Heart left ventricle (tissue), 16 donors: ENCODE measurements around the gene AP5M1. TPM values are rescaled to one million over a fixed set of nuclear protein-coding genes. Genes with fewer than 3 reads are reported as not detected.

Source experiments
- ATAC-seq, 4 donors: fragments of 200-7000 bp; cut with Tn5 transposase; one replicate each; pipeline ENCODE4 v1.9.1; 2020 to 2022; ENCODE audit warnings: moderate library complexity in 4 of 4, mild to moderate bottlenecking in 3 of 4, moderate number of reproducible peaks in 1 of 4
- DNase-seq, 5 donors: peaks; one replicate each; pipeline ENCODE4 v3.0.0-alpha.2; 2020
- H3K27ac ChIP-seq, 12 donors: fragments of 200-600 bp; sonication (generic) in 4 of 12; one replicate each; pipeline versions ENCODE4 v1.5.0 to v1.8.0; 2016 to 2022; ENCODE audit warnings: mild to moderate bottlenecking in 2 of 12
- H3K27me3 ChIP-seq, 9 donors: fragments of 200-600 bp; sonication (generic) in 2 of 9; one replicate each; pipeline versions ENCODE4 v1.5.1 to v1.8.0; 2016 to 2022; ENCODE audit warnings: mild to moderate bottlenecking in 3 of 9
- H3K36me3 ChIP-seq, 9 donors: fragments of 200-600 bp; sonication (generic) in 2 of 9; one replicate each; pipeline versions ENCODE4 v1.5.0 to v1.8.0; 2018 to 2022; ENCODE audit warnings: mild to moderate bottlenecking in 2 of 9
- H3K4me1 ChIP-seq, 12 donors: fragments of 200-600 bp; sonication (generic) in 4 of 12; one replicate each; pipeline versions ENCODE4 v1.5.0 to v1.8.0; 2016 to 2022; ENCODE audit warnings: mild to moderate bottlenecking in 3 of 12
- H3K4me3 ChIP-seq, 12 donors: fragments of 200-600 bp; sonication (generic) in 4 of 12; one replicate each; pipeline versions ENCODE4 v1.5.0 to v1.8.0; 2017 to 2022; ENCODE audit warnings: mild to moderate bottlenecking in 9 of 12, moderate library complexity in 4 of 12
- H3K9me3 ChIP-seq, 12 donors: fragments of 200-600 bp; sonication (generic) in 4 of 12; one replicate each; pipeline versions ENCODE4 v1.5.0 to v1.8.0; 2016 to 2022; ENCODE audit warnings: mild to moderate bottlenecking in 1 of 12
- CTCF ChIP-seq, 12 donors: fragments of 200-600 bp; sonication (generic) in 4 of 12; IDR thresholded peaks; one replicate each; pipeline versions ENCODE4 v1.5.0 to v1.8.0; 2018 to 2022; ENCODE audit warnings: antibody characterized with exemption in 12 of 12, mild to moderate bottlenecking in 5 of 12
- POLR2A ChIP-seq, 2 donors: fragments of 450-650 bp; IDR thresholded peaks; one replicate each; pipeline ENCODE4 v1.6.1; 2017; ENCODE audit warnings: antibody characterized with exemption in 2 of 2, mild to moderate bottlenecking in 2 of 2, moderate library complexity in 2 of 2
- WGBS, 4 donors: extraction: QIAGEN DNeasy Blood & Tissue Kit in 2 of 4; methylation state at CpG; one replicate each; pipeline versions ENCODE4 v1.1.5 to v1.1.7; 2013 to 2018; 5-methylcytosine and 5-hydroxymethylcytosine counted together
- intact Hi-C, 10 donors: fragments of 100-400 bp; cut with DNase I; formaldehyde crosslinking; loops; one replicate each; pipeline versions ENCODE4 v1.11.1 to v1.14.2; 2022
- polyA plus RNA-seq, 2 donors: library from polyadenylated mRNA; stranded (reverse); fragments of 200-250 nt; gene quantifications; one replicate each; pipeline ENCODE4 v1.2.3, GENCODE V29; 2013
- total RNA-seq, 9 donors: library from RNA; depleted of rRNA in 2 of 9; stranded (reverse); fragments of >200 nt in 2 of 9; fragmentation: NEBNext Ultra II Directional in 3 of 9; extraction: Animal tissue kit (Norgen Biotek cat#: 25700) in 3 of 9; gene quantifications; one replicate each; pipeline versions ENCODE4 v1.1.0 to v1.2.4, GENCODE V29; 2016 to 2023
- donor health status: ischemic (EF 13 %, LVEDD 7.1; RV severe dilation, severe dysfunction).
- donor health status: healthy with polysubstance abuse.
- donor health status: DM: no; HTN: yes; CAD: no.
- donor health status: DM: no; HTN: no; CAD: no.
- donor health status: ischemic (EF 25% LVEDD 6.9; RV normal size, moderate dysfunction).
- donor health status: ischemic (EF 25% LVEDD 5.7; RV mildly dilated, moderate dysfunction).
- donor health status: healthy.
- donor health status: DM: yes; HTN: yes; CAD: no.
- donor health status: ischemic (EF 35%, LVEDD 5.7; RV mildly dilated, moderate dysfunction).
- donor health status: nonischemic (EF 11% LVEDD 7.7; RV severe dilation, severe dysfunction).
- donor health status: DM: yes; HTN: yes; CAD: no.
- donor health status: PGD.
- donor health status: ischemic (EF 29% LVEDD 5.4; RV normal size, mild dysfunction).
- donor health status: nonischemic (EF 23%, LVEDD 6.1; RV moderate dilation, normal function).

The AP5M1 gene
- total and polyA plus RNA-seq, 11 donors = 5.8 to 58.1 (median 39.7) TPM

GRCh38 chr14:57291692-57292647 is 23.2 kb downstream of the AP5M1 start:
- no peak for ATAC-seq
- Histone ChIP-seq H3K27me3 (no peaks in the 10 kb centered on the region), H3K27ac (no peak overlapping the region), H3K9me3 (no peaks in the 10 kb centered on the region), H3K4me3 (no peak overlapping the region), H3K36me3 (peaks cover 0 to 66% (median 39%) of the 10 kb centered on the region in 9 donors), H3K4me1 (no peaks in the 10 kb centered on the region)
- intact Hi-C loops = no loop called here
- 63 to 67% (median 66%) methylated on average over 6 of the region's 6 CpGs for WGBS, 4 donors
- TF ChIP-seq POLR2A (IDR thresholded peaks at IDR 0.05) = no peak
- TF ChIP-seq CTCF (IDR thresholded peaks at IDR 0.05) = no peak
- no peak for DNase-seq

GRCh38 chr14:57293866-57294837 is 25.4 kb downstream of the AP5M1 start:
- WGBS, 4 donors = 90 to 97% (median 94%) methylated on average over 1 of the region's 1 CpG
- TF ChIP-seq POLR2A (IDR thresholded peaks at IDR 0.05) = no peak
- peak in 9 of 12 donors; percentile 22 to 45 (median 33) for TF ChIP-seq CTCF (IDR thresholded peaks at IDR 0.05)
- DNase-seq = no peak
- no peak for ATAC-seq
- Histone ChIP-seq H3K27me3 (no peaks in the 10 kb centered on the region), H3K4me3 (no peak overlapping the region), H3K9me3 (no peaks in the 10 kb centered on the region), H3K36me3 (peaks cover 0 to 45% (median 31%) of the 10 kb centered on the region in 9 donors), H3K4me1 (peaks cover 0 to 4% (median 0%) of the 10 kb centered on the region in 12 donors), H3K27ac (no peak overlapping the region)
- intact Hi-C loops = no loop called here

- no peak for TF ChIP-seq POLR2A (IDR thresholded peaks at IDR 0.05)
- TF ChIP-seq CTCF (IDR thresholded peaks at IDR 0.05) = no peak
Measured at GRCh38 chr14:57295239-57295638, 26.5 kb downstream of the AP5M1 start.

More at GRCh38 chr14:57295239-57295638, 26.5 kb downstream of the AP5M1 start:
- Histone ChIP-seq H3K27ac (no peak overlapping the region), H3K36me3 (peaks cover 0 to 34% (median 20%) of the 10 kb centered on the region in 9 donors), H3K27me3 (no peaks in the 10 kb centered on the region), H3K4me1 (peaks cover 0 to 4% (median 0%) of the 10 kb centered on the region in 12 donors), H3K4me3 (no peak overlapping the region), H3K9me3 (no peaks in the 10 kb centered on the region)
- ATAC-seq = no peak
- no peak for DNase-seq
- WGBS, 4 donors = 40 to 68% (median 59%) methylated on average over 1 of the region's 1 CpG
- intact Hi-C loops = no loop called here
